HUES6 (cell line): Measurements from ENCODE around the gene DLK1.

Experiments
- H3K27ac ChIP-seq: 2 replicates; pipeline ENCODE4 v1.7.0; 2013; ENCODE audit warnings: low read depth, mild to moderate bottlenecking, low read length, inconsistent platforms
- H3K27me3 ChIP-seq: 2 replicates; pipeline ENCODE4 v1.6.1; 2013; ENCODE audit warnings: low read length; ENCODE audit not compliant: control insufficient read depth, insufficient read depth
- H3K36me3 ChIP-seq: 2 replicates; pipeline ENCODE4 v1.6.1; 2013; ENCODE audit warnings: low read length; ENCODE audit not compliant: control insufficient read depth, insufficient read depth
- H3K4me1 ChIP-seq: 2 replicates; pipeline ENCODE4 v1.6.1; 2013; ENCODE audit warnings: low read length; ENCODE audit not compliant: control insufficient read depth, insufficient read depth
- H3K4me3 ChIP-seq: 2 replicates; pipeline ENCODE4 v1.5.1; 2013; ENCODE audit warnings: low read depth, low read length
- H3K9ac ChIP-seq: one replicate; pipeline ENCODE4 v1.6.1; 2013; ENCODE audit warnings: mild to moderate bottlenecking, low read length
- H3K9me3 ChIP-seq: 2 replicates; pipeline ENCODE4 v1.6.1; 2013; ENCODE audit warnings: low read depth, low read length; ENCODE audit not compliant: control insufficient read depth, insufficient read depth

DLK1 gene

DNA sequence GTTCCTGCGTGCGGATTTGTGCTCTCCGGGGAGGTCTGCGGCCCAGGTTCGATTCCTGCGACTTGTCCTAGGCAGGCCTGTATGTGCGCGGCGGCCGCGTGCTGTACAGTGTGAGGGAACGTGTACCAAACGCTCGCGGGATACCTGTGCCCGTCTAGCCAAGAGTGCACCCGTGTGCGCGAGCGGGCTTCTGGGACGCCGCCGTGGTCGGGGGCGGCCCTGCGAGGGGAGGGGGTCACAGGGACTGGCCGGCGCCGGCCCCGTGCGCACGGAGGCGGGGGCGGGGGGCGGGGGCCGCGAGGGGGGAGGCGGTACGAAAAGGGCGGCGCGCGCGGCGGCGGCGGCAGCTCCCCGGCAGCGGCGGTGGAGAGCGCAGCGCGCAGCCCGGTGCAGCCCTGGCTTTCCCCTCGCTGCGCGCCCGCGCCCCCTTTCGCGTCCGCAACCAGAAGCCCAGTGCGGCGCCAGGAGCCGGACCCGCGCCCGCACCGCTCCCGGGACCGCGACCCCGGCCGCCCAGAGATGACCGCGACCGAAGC is at the start of gene DLK1:
Gene DLK1, plus strand, starts transcription at position 343 of the 536 bp plus-strand sequence. Its CDS starts 177 bp downstream, at position 520.
- Histone ChIP-seq H3K27me3 (peaks cover 81% of the 10 kb centered on the region), H3K9ac (no peak within 1 kb of the TSS), H3K9me3 (no peaks in the 10 kb centered on the region), H3K4me3 (peak within 1 kb of the TSS; percentile 61), H3K36me3 (no peaks in the 10 kb centered on the region), H3K27ac (no peak within 1 kb of the TSS), H3K4me1 (peaks cover 17% of the 10 kb centered on the region)

DNA sequence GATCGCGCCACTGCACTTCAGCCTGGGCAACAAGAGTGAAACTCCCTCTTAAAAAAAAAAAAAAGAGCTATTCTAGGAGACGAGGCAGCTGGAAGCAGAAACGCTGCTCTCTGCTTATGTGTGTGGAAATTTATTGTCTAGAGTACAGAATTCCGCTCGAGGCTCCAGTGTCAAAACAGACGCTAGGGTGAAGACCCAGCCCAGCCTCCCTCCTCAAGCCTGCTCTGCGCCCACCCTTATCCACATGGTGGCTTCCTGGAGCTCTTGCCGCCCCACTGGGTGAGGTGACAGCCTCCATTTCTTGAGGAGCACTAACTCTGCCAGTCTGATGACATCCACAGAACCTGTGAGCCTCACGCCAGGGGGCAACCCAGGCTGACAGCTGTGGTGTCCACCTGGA is 49.5 kb upstream of the DLK1 start:
- peak overlapping the region; percentile 12 for H3K9ac ChIP-seq
- H3K4me3 ChIP-seq, result no peak overlapping the region
- H3K27me3 ChIP-seq, result peaks cover 13% of the 10 kb centered on the region
- H3K27ac ChIP-seq, result peak overlapping the region; percentile 50; the same call in 1 of the 2 replicates
- H3K36me3 ChIP-seq, result no peaks in the 10 kb centered on the region
- peaks cover 3% of the 10 kb centered on the region; the same call in 1 of the 2 replicates for H3K9me3 ChIP-seq
- peaks cover 45% of the 10 kb centered on the region for H3K4me1 ChIP-seq

DNA sequence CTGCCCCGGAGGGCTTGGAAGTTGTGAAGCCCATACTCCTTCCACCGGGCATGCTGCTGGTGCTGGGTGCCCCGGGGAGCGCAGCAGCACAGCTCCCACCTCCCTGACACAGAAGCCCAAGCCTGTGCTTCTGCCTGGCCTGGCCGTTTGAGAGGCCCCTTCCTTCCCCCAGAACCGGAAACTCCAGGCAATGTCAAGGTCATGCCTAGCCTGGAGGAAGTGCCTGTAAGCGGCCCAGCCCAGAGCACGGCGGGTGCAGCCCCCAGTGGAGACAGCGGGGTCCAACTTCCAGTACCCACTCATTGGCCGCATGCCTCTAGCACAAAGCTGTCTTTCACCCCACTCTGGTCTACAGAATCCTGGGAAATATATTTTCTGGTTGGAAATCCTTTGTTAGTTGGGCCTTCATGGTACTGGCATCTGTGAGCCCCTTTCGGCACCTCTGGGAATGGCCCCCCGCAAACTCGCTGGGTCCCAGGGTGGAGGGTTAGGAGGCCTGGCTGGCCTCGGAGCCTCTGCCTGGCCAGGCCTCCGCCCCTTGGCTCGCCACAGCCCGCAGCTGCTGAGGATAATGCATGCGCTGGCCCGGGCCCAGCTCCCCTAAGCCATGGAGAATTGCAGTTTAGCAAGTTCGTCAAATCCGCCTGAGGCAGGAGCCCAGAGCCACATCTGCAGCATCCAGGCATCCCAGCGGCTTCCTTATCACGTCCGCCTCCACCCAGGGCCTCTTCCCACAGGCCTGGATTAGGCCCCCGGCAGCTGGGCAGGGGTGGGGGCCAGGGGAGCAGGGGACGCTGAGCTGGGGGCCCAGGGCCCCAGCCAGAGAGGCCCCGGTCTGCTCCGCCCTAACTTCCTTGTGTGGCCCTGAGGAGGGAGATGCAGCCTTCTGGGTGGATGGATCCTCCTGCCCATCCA is 48.9 kb upstream of the DLK1 start:
- Histone ChIP-seq H3K27me3 (peaks cover 6% of the 10 kb centered on the region), H3K27ac (peak overlapping the region; percentile 50; the same call in 1 of the 2 replicates), H3K9me3 (peaks cover 3% of the 10 kb centered on the region; the same call in 1 of the 2 replicates), H3K4me1 (peaks cover 41% of the 10 kb centered on the region), H3K4me3 (no peak overlapping the region), H3K36me3 (no peaks in the 10 kb centered on the region), H3K9ac (peak overlapping the region; percentile 29)

DNA sequence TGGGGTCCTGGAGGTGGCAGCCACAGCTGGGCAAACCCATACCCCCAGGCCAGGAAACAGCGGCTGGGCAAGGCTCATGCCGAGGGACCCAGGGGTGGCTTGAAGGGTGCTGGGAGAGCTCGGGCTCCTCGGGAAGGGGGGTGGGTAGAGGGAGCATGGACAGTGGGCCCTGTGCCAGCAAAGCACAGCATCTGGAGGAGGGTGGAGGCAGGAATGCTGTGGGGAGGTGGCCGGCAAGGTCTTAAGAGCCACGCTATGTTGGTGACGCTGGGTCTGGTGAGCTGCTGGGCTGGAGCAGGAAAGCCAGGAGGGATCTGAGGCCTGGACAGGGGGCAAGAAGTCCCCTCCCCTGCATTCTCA is 48.2 kb upstream of the DLK1 start:
- Histone ChIP-seq H3K27me3 (no peaks in the 10 kb centered on the region; the same call in 1 of the 2 replicates), H3K9ac (no peak overlapping the region), H3K27ac (no peak overlapping the region), H3K4me1 (peaks cover 35% of the 10 kb centered on the region), H3K36me3 (no peaks in the 10 kb centered on the region), H3K4me3 (no peak overlapping the region), H3K9me3 (peaks cover 3% of the 10 kb centered on the region; the same call in 1 of the 2 replicates)

DNA sequence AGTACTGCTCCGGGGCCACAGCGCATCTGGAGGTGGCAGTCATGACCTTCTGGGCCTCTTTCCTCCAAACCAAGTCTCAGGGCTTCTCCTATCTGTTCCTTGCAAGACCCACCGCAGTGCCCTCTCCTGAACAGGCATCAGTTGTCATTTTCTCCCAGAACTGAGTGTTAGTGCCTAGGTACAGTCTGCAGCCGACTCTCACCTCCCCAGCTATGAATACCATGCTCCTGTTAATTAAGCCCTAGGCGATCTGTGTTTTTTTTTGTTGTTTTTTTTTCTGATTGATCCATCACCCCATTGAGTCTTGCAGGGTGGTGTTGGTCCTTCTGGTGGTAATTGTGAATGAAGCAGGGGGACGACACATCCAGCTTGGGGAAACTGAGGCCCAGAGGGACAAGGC is 47.5 kb upstream of the DLK1 start:
- Histone ChIP-seq H3K27ac (no peak overlapping the region), H3K9me3 (no peaks in the 10 kb centered on the region), H3K4me1 (peaks cover 33% of the 10 kb centered on the region), H3K4me3 (no peak overlapping the region), H3K9ac (no peak overlapping the region), H3K27me3 (no peaks in the 10 kb centered on the region), H3K36me3 (no peaks in the 10 kb centered on the region)

DNA sequence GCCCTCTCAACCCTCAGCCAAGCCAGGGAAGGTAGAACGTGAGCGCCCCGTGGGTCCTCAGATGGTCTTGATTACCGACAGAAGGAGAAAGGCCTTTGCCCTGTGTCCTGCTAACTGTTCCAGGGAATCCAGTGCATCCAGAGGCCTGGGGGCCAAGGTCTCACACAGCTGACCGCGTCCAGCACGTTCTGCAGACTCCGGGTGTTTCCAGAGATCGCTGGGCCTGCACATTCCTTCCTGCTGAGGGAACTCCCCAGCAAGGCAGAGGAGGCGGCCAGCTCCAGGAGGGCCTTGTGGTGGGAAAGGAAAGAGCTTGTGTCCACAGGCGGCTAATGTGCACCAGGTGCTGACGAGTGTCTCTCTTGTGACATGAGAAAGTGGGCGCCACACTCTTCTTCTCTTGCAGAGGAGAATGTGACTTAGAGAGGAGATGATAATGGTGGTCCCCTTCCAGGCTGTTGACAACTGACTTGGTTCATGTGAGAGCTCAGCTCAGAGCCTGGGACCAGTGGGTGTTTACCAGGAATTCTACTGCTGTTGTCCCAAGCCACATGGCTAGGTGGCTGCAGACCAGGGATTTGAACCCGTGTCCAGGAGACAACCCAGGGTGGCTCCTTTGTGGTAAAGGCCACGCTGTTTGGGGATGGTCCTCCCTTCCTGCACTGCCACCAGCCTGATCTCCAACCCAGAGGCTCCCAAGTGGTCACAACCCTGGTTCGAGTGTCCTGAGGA is 46.8 kb upstream of the DLK1 start:
- H3K4me3 ChIP-seq, result no peak overlapping the region
- H3K9ac ChIP-seq, result no peak overlapping the region
- H3K27ac ChIP-seq, result no peak overlapping the region
- peaks cover 30% of the 10 kb centered on the region for H3K4me1 ChIP-seq
- H3K9me3 ChIP-seq, result no peaks in the 10 kb centered on the region
- H3K27me3 ChIP-seq, result no peaks in the 10 kb centered on the region
- no peaks in the 10 kb centered on the region for H3K36me3 ChIP-seq

DNA sequence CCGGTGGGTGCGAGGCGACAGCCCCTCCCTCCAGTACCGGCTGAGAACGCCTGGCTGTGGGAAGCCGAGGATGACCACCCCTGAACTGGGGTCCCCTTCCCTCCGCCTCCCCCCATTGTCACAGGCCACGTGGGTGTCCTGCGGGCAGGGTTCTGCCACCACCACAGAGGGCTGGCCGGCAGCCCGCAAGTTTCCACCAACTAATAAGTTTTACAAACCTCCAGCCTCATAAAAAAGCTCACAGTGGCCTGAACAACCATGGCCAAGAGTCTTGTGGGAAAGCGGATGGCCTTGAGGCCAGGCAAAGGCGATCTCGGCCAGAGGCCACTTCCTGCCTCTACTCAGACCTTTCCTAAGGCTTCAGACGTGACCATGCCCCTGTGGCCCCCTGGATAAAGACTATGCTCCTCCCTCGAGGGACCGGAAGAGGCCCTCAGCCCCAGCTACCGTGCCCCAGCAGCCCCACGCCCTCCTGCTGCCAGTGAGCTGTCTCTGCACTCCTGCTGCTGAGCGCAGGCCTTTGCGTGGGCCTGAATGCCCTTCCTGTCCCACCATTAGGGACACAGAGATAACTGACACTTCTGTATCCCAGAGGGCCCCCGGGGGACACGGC is 46.1 kb upstream of the DLK1 start:
- no peak overlapping the region for H3K4me3 ChIP-seq
- H3K36me3 ChIP-seq, result no peaks in the 10 kb centered on the region
- H3K9me3 ChIP-seq, result no peaks in the 10 kb centered on the region
- no peaks in the 10 kb centered on the region for H3K27me3 ChIP-seq
- no peak overlapping the region for H3K9ac ChIP-seq
- H3K27ac ChIP-seq, result no peak overlapping the region
- peaks cover 24% of the 10 kb centered on the region for H3K4me1 ChIP-seq

DNA sequence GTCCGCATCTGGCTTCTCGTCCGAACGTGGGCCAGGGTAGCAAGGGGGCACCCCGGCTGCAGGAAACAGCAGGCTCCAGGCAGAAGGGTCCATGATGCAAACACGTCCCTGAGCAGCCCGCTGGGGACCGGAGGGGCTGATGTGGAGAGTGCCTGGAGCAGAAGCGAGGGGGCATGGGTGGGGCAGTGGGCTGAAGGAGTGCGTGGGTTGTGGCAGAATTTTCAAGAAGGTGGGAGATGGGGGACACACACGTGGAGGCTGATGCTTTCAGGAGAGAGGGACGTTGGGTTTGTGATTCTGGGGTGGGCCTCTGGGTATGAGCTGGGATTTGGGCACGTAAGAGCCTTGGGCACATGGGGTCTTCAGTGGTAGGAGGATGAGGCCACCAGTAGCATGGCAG is 45.6 kb upstream of the DLK1 start:
- no peaks in the 10 kb centered on the region for H3K9me3 ChIP-seq
- H3K27me3 ChIP-seq, result no peaks in the 10 kb centered on the region
- no peak overlapping the region for H3K27ac ChIP-seq
- H3K9ac ChIP-seq, result no peak overlapping the region
- peaks cover 19% of the 10 kb centered on the region for H3K4me1 ChIP-seq
- H3K36me3 ChIP-seq, result no peaks in the 10 kb centered on the region
- H3K4me3 ChIP-seq, result no peak overlapping the region

DNA sequence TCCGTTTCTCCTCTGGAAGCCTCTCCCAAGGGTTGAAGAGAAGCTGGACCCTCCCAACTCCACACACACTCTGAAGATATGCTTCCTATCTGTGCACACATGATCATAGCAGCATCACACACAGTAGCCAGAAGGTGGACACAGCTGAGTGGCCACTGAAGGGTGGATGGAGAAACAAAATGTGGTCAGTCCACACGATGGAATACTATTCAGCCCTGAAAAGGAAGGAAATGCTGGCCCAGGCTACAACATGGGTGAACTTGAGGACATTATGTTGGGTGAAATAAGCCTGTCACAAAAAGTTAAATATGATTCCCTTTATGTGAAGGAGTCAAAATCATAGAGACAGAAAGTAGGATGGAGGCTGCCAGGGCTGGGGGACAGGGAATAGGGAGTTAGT is 43.9 kb upstream of the DLK1 start:
- Histone ChIP-seq H3K27me3 (no peaks in the 10 kb centered on the region), H3K4me1 (peaks cover 11% of the 10 kb centered on the region), H3K36me3 (no peaks in the 10 kb centered on the region), H3K4me3 (no peak overlapping the region), H3K27ac (no peak overlapping the region), H3K9me3 (no peaks in the 10 kb centered on the region), H3K9ac (no peak overlapping the region)

DNA sequence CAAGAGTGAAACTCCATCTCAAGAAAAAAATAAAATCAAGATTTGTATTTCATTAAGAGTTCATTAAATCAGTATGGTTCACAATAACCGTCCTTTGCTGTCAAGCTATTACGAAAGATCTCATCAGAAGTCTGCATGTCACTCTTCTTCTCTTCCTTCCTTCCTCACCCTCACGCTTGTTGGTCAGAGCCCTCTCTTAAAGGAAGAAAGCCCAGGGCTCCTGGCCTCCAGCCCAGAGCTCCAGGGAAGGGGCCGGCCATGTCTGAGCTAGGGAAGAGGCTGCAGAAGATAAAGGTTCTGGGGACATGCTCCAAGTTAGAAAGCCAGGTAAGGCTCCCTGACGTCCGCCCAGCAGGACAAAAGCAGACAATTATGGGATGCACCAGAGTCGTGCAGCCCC is 43.1 kb upstream of the DLK1 start:
- no peaks in the 10 kb centered on the region for H3K27me3 ChIP-seq
- no peak overlapping the region for H3K9ac ChIP-seq
- peaks cover 16% of the 10 kb centered on the region for H3K4me1 ChIP-seq
- no peaks in the 10 kb centered on the region for H3K9me3 ChIP-seq
- H3K27ac ChIP-seq, result no peak overlapping the region
- H3K36me3 ChIP-seq, result no peaks in the 10 kb centered on the region
- no peak overlapping the region for H3K4me3 ChIP-seq
